Activated CD4-positive, alpha-beta T cell treated with anti-CD3 and anti-CD28 coated beads for 48 hours (primary cell): ENCODE measurements around the gene ADCYAP1R1.

Experiments
- DNase-seq: peaks from one replicate; pipeline ENCODE4 v3.0.0-alpha.2; 2020

ADCYAP1R1 gene

DNA sequence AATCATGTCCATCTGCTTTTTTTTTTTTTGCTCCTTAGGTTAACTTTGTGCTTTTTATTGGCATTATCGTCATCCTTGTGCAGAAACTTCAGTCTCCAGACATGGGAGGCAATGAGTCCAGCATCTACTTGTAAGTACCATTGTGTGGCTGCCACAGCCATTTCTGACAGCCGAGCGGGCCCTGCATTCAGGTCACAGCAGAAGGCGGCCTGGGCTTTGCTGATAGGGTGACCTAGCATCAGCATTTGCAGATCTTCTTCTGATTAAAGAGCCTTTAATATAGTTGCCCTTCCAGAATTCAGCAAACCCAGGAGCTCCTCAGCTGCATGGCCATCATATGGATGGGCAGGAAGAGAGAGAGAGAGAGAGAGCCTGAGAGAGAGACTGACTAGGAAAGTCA lies 40.5 kb downstream of the ADCYAP1R1 start:
- DNase-seq, result no peak

DNA sequence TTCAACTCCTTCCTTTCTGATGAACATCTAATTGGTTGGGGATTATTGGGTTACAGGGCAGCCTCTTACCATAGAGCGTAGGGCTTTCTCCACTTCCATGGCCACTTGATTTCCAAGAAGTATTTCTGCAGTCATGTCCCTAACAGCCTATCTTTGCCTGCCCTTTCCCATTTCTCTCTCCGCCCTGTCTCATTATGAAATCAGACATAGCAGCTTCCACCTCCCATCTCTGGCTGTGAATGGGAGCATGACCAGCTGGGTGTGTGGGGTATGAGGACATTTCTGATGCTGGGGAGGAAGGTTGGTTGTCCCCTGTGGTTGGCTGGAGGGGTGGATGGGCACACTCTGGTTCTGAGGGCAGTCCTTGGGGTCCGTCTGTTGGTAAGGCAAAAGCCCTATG lies 41.2 kb downstream of the ADCYAP1R1 start:
- no peak for DNase-seq

- DNase-seq, result no peak
Observed at GRCh38 chr7:31094271-31094670, 42.2 kb downstream of the ADCYAP1R1 start.

- no peak for DNase-seq
Observed at GRCh38 chr7:31095286-31096197, 43.4 kb downstream of the ADCYAP1R1 start.

- no peak for DNase-seq
Observed at GRCh38 chr7:31096198-31096876, 44.2 kb downstream of the ADCYAP1R1 start.

DNA sequence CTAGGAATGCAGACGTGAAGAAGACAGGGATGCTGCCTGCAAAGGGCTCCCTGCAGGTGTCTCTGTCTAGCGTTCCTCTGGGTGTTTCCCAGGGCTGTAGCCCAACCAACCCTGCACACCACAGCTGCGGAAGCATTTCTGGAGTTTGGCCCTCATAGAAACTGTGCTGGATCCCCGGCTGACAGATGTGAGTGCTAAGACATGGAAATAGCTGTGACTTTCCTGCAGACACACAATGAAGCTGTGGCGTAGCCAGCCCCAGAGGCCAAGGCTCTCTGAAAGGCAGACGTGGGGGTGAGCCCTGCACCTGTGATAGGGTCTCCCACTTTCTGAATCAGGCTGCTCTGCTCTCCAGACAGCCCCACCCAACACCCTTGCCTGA lies 44.8 kb downstream of the ADCYAP1R1 start:
- DNase-seq, result no peak

GRCh38 chr7:31098642-31099360 lies 46.7 kb downstream of the ADCYAP1R1 start:
- no peak for DNase-seq

GRCh38 chr7:31099451-31100444 lies 47.6 kb downstream of the ADCYAP1R1 start:
- no peak for DNase-seq

DNA sequence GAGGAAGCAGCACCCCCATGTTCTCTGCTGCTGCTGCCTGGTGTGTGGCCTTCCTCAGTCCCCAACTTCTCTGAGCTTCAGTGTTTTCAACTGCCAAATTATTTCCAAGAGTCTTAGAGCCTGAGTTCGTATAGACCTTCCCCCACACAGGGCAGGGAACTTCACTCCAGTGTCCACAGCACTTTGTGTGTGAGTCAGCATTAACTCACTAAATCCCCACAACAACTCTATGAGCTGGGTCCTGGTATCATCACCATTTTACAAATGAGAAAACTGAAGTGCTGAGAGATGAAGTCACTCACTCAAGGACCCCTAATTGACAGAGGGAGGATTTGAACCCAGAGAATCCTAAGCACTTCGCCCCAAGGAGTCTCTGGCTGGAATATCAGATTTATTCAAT lies 48.3 kb downstream of the ADCYAP1R1 start:
- no peak for DNase-seq

GRCh38 chr7:31100871-31101270 lies 48.8 kb downstream of the ADCYAP1R1 start:
- DNase-seq, result no peak

GRCh38 chr7:31101544-31101943 lies 49.4 kb downstream of the ADCYAP1R1 start:
- DNase-seq, result no peak

GRCh38 chr7:31102151-31102972 lies 50.3 kb downstream of the ADCYAP1R1 start:
- DNase-seq, result no peak

GRCh38 chr7:31102973-31103850 lies 51.1 kb downstream of the ADCYAP1R1 start:
- DNase-seq, result no peak

GRCh38 chr7:31104361-31105255 lies 52.5 kb downstream of the ADCYAP1R1 start:
- no peak for DNase-seq

- DNase-seq, result no peak
Observed at GRCh38 chr7:31105256-31105950, 53.3 kb downstream of the ADCYAP1R1 start.

DNA sequence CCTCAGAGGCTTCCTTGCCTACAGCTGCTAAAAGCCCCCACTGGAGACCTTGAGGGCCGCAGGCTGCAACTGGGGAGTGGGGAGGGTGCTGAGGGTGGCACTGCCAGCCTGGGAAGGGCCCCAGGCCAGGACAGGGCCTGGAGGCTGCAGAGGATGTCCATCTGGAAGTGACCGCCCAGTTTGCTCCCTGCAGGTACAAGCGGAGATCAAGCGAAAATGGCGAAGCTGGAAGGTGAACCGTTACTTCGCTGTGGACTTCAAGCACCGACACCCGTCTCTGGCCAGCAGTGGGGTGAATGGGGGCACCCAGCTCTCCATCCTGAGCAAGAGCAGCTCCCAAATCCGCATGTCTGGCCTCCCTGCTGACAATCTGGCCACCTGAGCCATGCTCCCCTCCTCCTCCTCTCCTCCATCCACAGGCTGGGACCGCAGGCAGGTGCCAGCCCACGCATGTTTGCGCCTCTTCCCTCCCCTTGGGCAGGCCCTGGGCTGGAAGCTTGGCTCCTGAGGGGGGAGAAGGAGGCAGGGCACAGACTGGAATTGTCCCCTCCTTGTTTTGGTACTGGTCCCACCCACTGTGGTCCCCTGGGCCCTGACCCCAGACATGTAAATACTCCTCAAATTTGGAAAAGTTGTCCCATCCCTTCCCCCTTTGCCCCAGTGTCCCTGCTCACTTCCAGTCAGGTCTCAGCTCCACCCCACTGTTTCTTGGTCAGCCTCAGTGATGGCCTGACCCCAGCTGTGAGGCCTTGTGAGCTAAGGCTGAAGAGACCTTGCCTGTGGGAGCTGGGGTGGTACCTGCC lies 54.4 kb downstream of the ADCYAP1R1 start:
- DNase-seq, result no peak
